Upper lobe of left lung (tissue), 6 donors: Measurements from ENCODE around the gene MXRA8. TPM values are rescaled to one million over a fixed set of nuclear protein-coding genes. Genes with fewer than 3 reads are reported as not detected.

Source experiments
- ATAC-seq, 2 donors: fragments of 200-7000 bp; cut with Tn5 transposase; one replicate each; pipeline ENCODE4 v1.9.1; 2022; ENCODE audit warnings: mild to moderate bottlenecking in 2 of 2, moderate library complexity in 2 of 2; ENCODE audit not compliant: low FRiP score in 2 of 2
- DNase-seq, 2 donors: peaks; one replicate each; pipeline ENCODE4 v3.0.0-alpha.2; 2019 to 2020
- H3K27ac ChIP-seq, 4 donors: fragments of 200-600 bp; sonication (generic); one replicate each; pipeline ENCODE4 v1.5.1; 2016 to 2019
- H3K27me3 ChIP-seq, 4 donors: fragments of 200-600 bp; sonication (generic); one replicate each; pipeline ENCODE4 v1.5.1; 2017 to 2019
- H3K36me3 ChIP-seq, 4 donors: fragments of 200-600 bp; sonication (generic); one replicate each; pipeline ENCODE4 v1.5.1; 2016 to 2019
- H3K4me1 ChIP-seq, 4 donors: fragments of 200-600 bp; sonication (generic); one replicate each; pipeline ENCODE4 v1.5.1; 2018 to 2019
- H3K4me3 ChIP-seq, 4 donors: fragments of 200-600 bp; sonication (generic); one replicate each; pipeline ENCODE4 v1.5.1; 2017 to 2019; ENCODE audit warnings: mild to moderate bottlenecking in 2 of 4, moderate library complexity in 1 of 4
- H3K9me3 ChIP-seq, 4 donors: fragments of 200-600 bp; sonication (generic); one replicate each; pipeline ENCODE4 v1.5.1; 2018 to 2019
- EP300 ChIP-seq, 4 donors: sonication (generic); formaldehyde crosslinking; IDR thresholded peaks; one replicate each; pipeline ENCODE4 v1.5.1; 2017; ENCODE audit warnings: antibody characterized with exemption in 4 of 4, control low read depth in 2 of 4
- POLR2A ChIP-seq, 4 donors: fragments of 450-650 bp; IDR thresholded peaks; one replicate each; pipeline ENCODE4 v1.5.1; 2016 to 2017; ENCODE audit warnings: antibody characterized with exemption in 4 of 4, mild to moderate bottlenecking in 2 of 4
- POLR2AphosphoS5 ChIP-seq, 2 donors: sonication (generic); formaldehyde crosslinking; IDR thresholded peaks; one replicate each; pipeline ENCODE4 v1.5.1; 2017; ENCODE audit warnings: antibody characterized with exemption in 2 of 2
- whole genome bisulfite sequencing, 2 donors: methylation state at CpG; one replicate each; pipeline ENCODE4 v1.1.5; 2017 to 2018; 5-methylcytosine and 5-hydroxymethylcytosine counted together
- total RNA-seq, 6 donors: library from RNA; depleted of rRNA in 4 of 6; stranded (reverse); fragments of >200 nt in 4 of 6; gene quantifications; one replicate each; pipeline versions ENCODE4 v1.1.0 to v1.2.1, GENCODE V29; 2016 to 2021
- TF ChIP-seq, protein P1 (sequence below), 6 experiments: fragments of 450-650 bp in 4 of 6; fragments of 200-600 bp in 2 of 6; sonication (generic) in 2 of 6; IDR thresholded peaks; one replicate each; pipeline ENCODE4 v1.5.1; 2016 to 2019; ENCODE audit warnings: antibody characterized with exemption in 6 of 6
- donor health status: DM: no; HTN: no; CAD: no; lungs with moderate emphysema.
- donor health status: DM: no; HTN: yes; CAD: no; lungs with severe emphysema.

MXRA8 gene
- total RNA-seq, 6 donors from 2014 or later = 23.9 to 137 (median 63.4) TPM

- H3K4me1 ChIP-seq = peaks cover 40 to 58% (median 49%) of the 10 kb centered on the region in 4 donors
Measured at GRCh38 chr1:1306070-1306660, 52.2 kb downstream of the MXRA8 start.

DNA sequence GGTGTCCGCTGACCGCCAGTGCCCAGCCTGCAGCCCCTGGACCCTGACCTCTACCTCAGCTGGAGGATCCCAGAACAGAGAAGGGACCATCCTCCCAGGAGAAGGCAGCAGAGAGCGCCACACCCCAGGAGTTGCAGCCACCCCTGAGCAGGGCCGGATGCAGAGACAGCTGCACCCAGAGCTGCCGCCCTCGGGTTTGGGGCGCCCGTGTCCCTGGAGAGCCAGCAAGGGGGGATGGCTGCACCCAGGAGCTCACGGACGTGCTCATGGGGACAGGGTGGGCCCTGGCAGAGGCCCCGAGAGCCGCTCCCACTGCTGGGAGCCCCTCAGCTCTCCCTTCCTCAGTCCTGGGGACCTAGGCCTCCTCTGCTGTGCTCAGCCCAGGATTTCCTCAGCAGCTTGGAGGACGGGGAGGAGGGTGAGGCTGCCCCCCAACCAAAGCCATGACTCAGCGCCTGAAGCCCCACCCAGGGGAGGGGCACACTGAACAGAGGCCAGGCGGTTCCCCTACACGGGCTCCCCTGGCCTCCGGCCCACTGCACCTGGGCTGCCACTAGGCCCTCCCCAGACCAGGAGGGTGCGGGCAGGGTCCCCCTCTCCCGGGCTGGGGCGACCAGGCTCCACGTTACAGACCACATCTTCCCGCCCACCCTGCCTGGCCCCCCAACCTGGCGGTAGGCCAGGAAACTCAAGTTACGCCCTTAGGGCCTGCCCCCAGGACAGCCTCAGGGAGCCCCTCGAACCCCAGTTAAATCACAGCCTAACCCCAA is 52.9 kb downstream of the MXRA8 start:
- peak overlapping the region; percentile 39 to 80 (median 73) for H3K27ac ChIP-seq
- ATAC-seq = peak; percentile 15 to 54

More at GRCh38 chr1:1306070-1306660, 52.2 kb downstream of the MXRA8 start:
- WGBS, 2 donors = 42 to 47% methylated on average over 7 to 11 of the region's 11 CpGs
- Histone ChIP-seq H3K4me3 (peak overlapping the region in 3 of 4 donors; percentile 70 to 94 (median 77)), H3K27me3 (no peaks in the 10 kb centered on the region), H3K36me3 (peaks cover 3 to 11% (median 10%) of the 10 kb centered on the region in 4 donors), H3K27ac (peak overlapping the region in 3 of 4 donors; percentile 67 to 80 (median 79)), H3K9me3 (no peaks in the 10 kb centered on the region)
- no peak for ATAC-seq
- TF ChIP-seq POLR2A (IDR thresholded peaks at IDR 0.05) (no peak), POLR2AphosphoS5 (IDR thresholded peaks at IDR 0.05) (no peak), EP300 (IDR thresholded peaks at IDR 0.05) (no peak)
- TF ChIP-seq, protein P1, sequence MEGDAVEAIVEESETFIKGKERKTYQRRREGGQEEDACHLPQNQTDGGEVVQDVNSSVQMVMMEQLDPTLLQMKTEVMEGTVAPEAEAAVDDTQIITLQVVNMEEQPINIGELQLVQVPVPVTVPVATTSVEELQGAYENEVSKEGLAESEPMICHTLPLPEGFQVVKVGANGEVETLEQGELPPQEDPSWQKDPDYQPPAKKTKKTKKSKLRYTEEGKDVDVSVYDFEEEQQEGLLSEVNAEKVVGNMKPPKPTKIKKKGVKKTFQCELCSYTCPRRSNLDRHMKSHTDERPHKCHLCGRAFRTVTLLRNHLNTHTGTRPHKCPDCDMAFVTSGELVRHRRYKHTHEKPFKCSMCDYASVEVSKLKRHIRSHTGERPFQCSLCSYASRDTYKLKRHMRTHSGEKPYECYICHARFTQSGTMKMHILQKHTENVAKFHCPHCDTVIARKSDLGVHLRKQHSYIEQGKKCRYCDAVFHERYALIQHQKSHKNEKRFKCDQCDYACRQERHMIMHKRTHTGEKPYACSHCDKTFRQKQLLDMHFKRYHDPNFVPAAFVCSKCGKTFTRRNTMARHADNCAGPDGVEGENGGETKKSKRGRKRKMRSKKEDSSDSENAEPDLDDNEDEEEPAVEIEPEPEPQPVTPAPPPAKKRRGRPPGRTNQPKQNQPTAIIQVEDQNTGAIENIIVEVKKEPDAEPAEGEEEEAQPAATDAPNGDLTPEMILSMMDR (IDR thresholded peaks at IDR 0.05) = no peak
- DNase-seq = peak in 1 of 2 donors; percentile 48

DNA sequence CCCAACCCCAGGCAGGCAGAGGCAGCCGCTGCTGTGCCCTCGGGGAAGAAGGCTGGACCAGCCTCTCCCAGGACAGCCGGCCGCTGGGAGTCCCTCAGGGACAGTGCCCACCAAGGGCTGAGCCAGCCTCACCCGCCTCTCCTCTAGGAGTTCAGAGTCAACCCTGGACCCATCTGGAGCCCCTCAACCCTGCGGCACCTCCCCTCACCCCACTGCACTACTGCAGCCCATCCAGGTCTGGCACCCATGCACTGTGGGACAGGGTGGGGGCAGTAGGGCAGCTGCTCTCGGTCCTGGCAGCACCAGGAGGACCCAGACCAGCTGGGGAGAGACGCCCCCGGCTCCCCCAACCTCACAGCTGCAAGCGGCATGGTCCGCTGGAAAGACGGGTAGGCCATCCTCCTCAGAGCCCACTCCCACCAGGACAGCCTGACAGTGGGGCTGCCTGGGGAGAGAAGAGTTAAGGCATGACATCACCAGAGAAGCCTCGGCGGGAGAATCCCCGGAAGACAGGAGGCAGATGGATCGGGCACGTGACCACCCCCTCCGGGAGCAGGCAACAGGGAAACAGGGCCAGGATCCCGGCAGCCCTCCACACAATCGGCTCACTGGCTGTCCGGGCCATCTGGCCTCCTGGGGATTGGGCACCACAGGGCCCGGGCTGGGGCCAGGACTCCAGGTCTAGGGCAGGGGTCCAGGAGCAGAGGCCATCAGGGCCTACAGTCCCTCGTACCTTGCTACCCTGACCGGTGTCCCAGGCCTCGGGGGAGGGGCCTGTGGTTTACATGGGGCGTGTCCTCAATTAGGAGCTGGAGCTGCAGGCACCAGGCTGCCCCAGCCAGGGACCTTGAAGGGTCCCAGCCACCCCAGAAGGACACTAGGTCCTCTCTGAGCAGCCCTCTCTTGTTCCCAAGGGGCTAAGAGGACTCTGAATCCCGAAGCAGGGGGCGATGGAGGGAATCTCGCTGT is 53.7 kb downstream of the MXRA8 start:
- 43 to 57% methylated on average over 17 to 23 of the region's 29 CpGs for WGBS, 2 donors
- no peaks in the 10 kb centered on the region for H3K27me3 ChIP-seq
- peak; percentile 41 to 81 for DNase-seq
- H3K36me3 ChIP-seq = no peaks in the 10 kb centered on the region
- no peak for ATAC-seq
- TF ChIP-seq, protein P1 (IDR thresholded peaks at IDR 0.05) = no peak
- TF ChIP-seq POLR2A (IDR thresholded peaks at IDR 0.05) (no peak), POLR2AphosphoS5 (IDR thresholded peaks at IDR 0.05) (peak in 1 of 2 donors; percentile 14), EP300 (IDR thresholded peaks at IDR 0.05) (no peak)
- H3K27ac ChIP-seq = peak overlapping the region; percentile 39 to 80 (median 73)
- peak overlapping the region; percentile 18 to 94 (median 74) for H3K4me3 ChIP-seq
- H3K4me1 ChIP-seq = peaks cover 38 to 50% (median 45%) of the 10 kb centered on the region in 4 donors
- H3K9me3 ChIP-seq = no peaks in the 10 kb centered on the region

More for the DNA sequence above, 52.9 kb downstream of the MXRA8 start:
- no peaks in the 10 kb centered on the region for H3K9me3 ChIP-seq
- peak; percentile 67 to 85 for DNase-seq
- TF ChIP-seq, protein P1 (IDR thresholded peaks at IDR 0.05) = peak in 1 of 6 experiments; percentile 22
- TF ChIP-seq EP300 (IDR thresholded peaks at IDR 0.05) (no peak), POLR2A (IDR thresholded peaks at IDR 0.05) (no peak), POLR2AphosphoS5 (IDR thresholded peaks at IDR 0.05) (peak in 1 of 2 donors; percentile 31)
- peaks cover 40 to 58% (median 49%) of the 10 kb centered on the region in 4 donors for H3K4me1 ChIP-seq
- no peaks in the 10 kb centered on the region for H3K27me3 ChIP-seq
- H3K36me3 ChIP-seq = peaks cover 0 to 5% (median 4%) of the 10 kb centered on the region in 4 donors
- WGBS, 2 donors = 30 to 38% methylated on average over 4 to 19 of the region's 25 CpGs
- peak overlapping the region; percentile 18 to 94 (median 74) for H3K4me3 ChIP-seq

DNA sequence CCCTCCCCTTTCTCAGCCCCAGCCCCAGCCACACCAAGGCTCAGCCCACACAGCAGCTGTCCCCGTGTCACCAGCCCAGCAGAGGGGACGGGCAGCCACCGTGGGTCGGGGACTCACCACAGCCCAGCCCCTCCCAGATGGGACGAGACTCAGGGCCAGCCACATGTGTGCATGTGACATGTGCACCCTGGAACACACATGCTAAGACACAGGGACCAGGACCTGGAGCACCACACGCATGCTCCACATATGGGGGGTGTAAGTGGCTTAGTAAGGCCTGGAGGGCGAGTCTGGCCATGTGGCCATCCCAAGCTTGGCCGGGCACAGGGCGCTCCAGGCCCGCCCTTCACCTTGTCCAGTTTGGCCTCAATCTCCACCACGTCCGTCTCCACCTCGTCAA is 54.6 kb downstream of the MXRA8 start:
- H3K4me3 ChIP-seq = no peak overlapping the region
- DNase-seq (peak in 1 of 2 donors; percentile 25), ATAC-seq (no peak)
- no peaks in the 10 kb centered on the region for H3K36me3 ChIP-seq
- H3K27ac ChIP-seq = peak overlapping the region in 2 of 4 donors; percentile 2 to 80
- TF ChIP-seq POLR2A (IDR thresholded peaks at IDR 0.05) = no peak
- no peak for TF ChIP-seq EP300 (IDR thresholded peaks at IDR 0.05)
- no peak for TF ChIP-seq POLR2AphosphoS5 (IDR thresholded peaks at IDR 0.05)
- TF ChIP-seq, protein P1 (IDR thresholded peaks at IDR 0.05) = no peak
- WGBS, 2 donors = 83 to 89% methylated on average over 13 of the region's 13 CpGs
- peaks cover 31 to 41% (median 36%) of the 10 kb centered on the region in 4 donors for H3K4me1 ChIP-seq
- H3K9me3 ChIP-seq = no peaks in the 10 kb centered on the region
- H3K27me3 ChIP-seq = no peaks in the 10 kb centered on the region
